Activated T-cell treated with anti-CD3 and anti-CD28 coated beads, Interleukin-2, amount 50 U/mL, for 72 hours (primary cell): ENCODE results near the gene GSG1L2. TPM values are rescaled to one million over a fixed set of nuclear protein-coding genes. Genes with fewer than 3 reads are reported as not detected.

ENCODE experiments used
- ATAC-seq, 2 donors: fragments of 150-1000 bp; cut with Tn5 transposase; replicated peaks in 1 of 2; 2 replicates each; pipeline ENCODE4 v1.10.0; 2021; ENCODE audit warnings: moderate library complexity in 2 of 2, mild to moderate bottlenecking in 1 of 2
- DNase-seq, 2 donors: peaks; one replicate each; pipeline ENCODE4 v3.0.0; 2021 to 2022; ENCODE audit warnings: mixed read lengths in 1 of 2
- H3K27ac Mint-ChIP-seq: one replicate; pipeline ENCODE4 v1.8.0; 2022; ENCODE audit warnings: mild to moderate bottlenecking, moderate library complexity, mixed read lengths
- H3K27me3 Mint-ChIP-seq: one replicate; pipeline ENCODE4 v1.8.0; 2022; ENCODE audit warnings: low read depth, mixed read lengths
- H3K36me3 Mint-ChIP-seq, 2 donors: one replicate each; pipeline ENCODE4 v1.8.0; 2022; ENCODE audit warnings: mixed read lengths in 2 of 2, mild to moderate bottlenecking in 1 of 2; ENCODE audit not compliant: insufficient read depth in 2 of 2
- H3K4me1 Mint-ChIP-seq: one replicate; pipeline ENCODE4 v1.8.0; 2022; ENCODE audit warnings: low read depth, mixed read lengths
- H3K4me3 Mint-ChIP-seq, 2 donors: one replicate each; pipeline ENCODE4 v1.8.0; 2022; ENCODE audit warnings: mild to moderate bottlenecking in 2 of 2, mixed read lengths in 2 of 2, moderate library complexity in 2 of 2
- H3K9me3 Mint-ChIP-seq, 2 donors: one replicate each; pipeline ENCODE4 v1.8.0; 2022; ENCODE audit warnings: mixed read lengths in 2 of 2
- total RNA-seq, 2 donors: library from RNA; stranded (reverse); gene quantifications; one replicate each; pipeline ENCODE4 v1.2.3, GENCODE V29; 2022

Gene GSG1L2
- not detected for total RNA-seq

DNA sequence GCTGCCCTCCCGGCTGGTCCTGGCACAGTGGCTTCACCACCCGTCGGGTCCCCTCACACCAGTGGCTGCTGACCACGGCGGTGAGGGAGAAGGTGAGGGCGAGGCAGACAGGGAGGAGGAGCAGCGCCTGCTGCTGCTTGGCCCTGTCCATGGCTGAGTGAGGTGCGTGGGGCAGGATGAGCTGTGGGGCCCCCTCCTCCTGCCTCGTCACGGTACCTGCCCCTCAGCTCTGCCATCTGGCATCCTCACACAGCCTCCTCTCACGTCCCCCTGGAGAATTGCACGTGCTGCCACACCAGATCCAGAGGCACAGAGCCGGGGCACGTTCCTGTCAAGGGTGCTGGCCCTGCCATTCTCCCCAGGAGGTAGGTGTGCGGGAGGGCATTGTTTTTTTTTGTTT lies at the start of gene GSG1L2:
Gene GSG1L2 (minus strand): TSS at position 159 of the 400 bp plus-strand sequence. CDS start 8 bp downstream, at position 151.
- H3K36me3 Mint-ChIP-seq, result no peaks in the 10 kb centered on the region
- H3K4me1 Mint-ChIP-seq, result no peaks in the 10 kb centered on the region
- H3K9me3 Mint-ChIP-seq, result peaks cover 1 to 2% of the 10 kb centered on the region in 2 donors
- H3K27ac Mint-ChIP-seq, result no peak within 1 kb of the TSS
- H3K27me3 Mint-ChIP-seq, result peaks cover 8% of the 10 kb centered on the region
- ATAC-seq (no peak), DNase-seq (no peak)
- no peak within 1 kb of the TSS for H3K4me3 Mint-ChIP-seq

DNA sequence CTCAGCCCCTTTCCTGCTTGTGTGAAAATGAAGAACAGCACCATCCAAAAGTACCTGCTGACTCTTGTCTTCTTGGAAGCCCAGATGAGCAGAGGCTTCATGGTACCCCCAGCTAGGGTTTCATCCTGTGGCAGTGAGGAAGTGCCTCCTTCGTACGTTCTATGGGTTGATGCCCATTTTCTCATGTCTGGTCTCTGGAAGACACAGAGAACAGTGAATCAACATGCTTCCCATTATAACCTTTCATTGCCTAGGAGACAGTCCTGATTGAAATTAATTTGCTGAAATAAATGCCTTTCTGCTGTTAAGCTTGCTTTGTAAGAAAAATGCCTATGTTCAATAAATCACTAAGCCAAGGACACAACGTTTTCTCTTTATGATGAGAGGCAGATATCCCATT lies 46.7 kb upstream of the GSG1L2 start:
- Mint-ChIP-seq H3K4me1 (no peaks in the 10 kb centered on the region), H3K36me3 (no peaks in the 10 kb centered on the region), H3K4me3 (no peak overlapping the region), H3K27ac (no peak overlapping the region), H3K9me3 (peaks cover under 1 to 3% of the 10 kb centered on the region in 2 donors), H3K27me3 (no peaks in the 10 kb centered on the region)
- no peak for ATAC-seq
- no peak for DNase-seq

DNA sequence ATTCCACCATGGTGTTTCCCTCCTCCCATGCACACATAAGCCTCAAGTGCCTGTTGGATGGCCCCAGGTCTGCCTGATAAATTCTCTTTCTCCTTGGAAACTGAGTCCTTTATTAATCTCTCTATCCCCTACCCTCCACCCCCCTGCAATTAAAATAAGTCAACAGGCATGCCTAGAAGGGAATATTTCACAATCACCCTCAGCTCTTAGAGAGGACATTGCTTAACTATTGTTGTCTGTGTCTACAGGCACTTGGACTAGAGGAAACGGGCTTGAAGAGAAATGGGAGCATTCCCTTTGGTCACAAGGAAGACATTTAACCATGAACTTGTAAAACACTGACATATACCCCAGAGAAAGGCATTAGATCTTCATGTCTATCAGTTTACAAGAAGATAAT lies 43.7 kb upstream of the GSG1L2 start:
- H3K4me3 Mint-ChIP-seq, result no peak overlapping the region
- H3K4me1 Mint-ChIP-seq, result no peaks in the 10 kb centered on the region
- H3K36me3 Mint-ChIP-seq, result no peaks in the 10 kb centered on the region
- no peak overlapping the region for H3K27ac Mint-ChIP-seq
- H3K9me3 Mint-ChIP-seq, result peaks cover 2 to 3% of the 10 kb centered on the region in 2 donors
- DNase-seq, result no peak
- H3K27me3 Mint-ChIP-seq, result no peaks in the 10 kb centered on the region
- ATAC-seq, result no peak

DNA sequence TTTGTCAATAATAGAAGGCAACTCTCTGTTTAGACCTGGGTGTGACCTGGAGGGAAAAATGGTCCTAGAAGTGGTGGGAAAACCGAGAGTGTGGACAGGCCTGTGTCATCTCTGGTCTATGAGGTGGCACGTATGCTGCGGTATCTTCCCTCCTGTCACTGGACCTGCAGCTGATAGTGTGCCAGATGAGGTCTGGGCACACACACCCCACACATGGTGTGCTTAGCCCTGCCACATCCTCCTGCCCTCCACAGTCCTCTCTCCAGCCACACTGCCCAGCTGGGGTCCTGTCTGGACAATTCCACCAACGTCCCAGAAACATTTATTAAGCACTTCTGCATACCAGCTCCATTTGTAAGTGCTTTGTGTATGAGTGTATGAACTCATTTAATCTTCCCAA lies 41.1 kb upstream of the GSG1L2 start:
- DNase-seq (no peak), ATAC-seq (no peak)
- Mint-ChIP-seq H3K27me3 (no peaks in the 10 kb centered on the region), H3K27ac (no peak overlapping the region), H3K9me3 (peaks cover 4 to 5% of the 10 kb centered on the region in 2 donors), H3K36me3 (no peaks in the 10 kb centered on the region), H3K4me1 (no peaks in the 10 kb centered on the region), H3K4me3 (no peak overlapping the region)

DNA sequence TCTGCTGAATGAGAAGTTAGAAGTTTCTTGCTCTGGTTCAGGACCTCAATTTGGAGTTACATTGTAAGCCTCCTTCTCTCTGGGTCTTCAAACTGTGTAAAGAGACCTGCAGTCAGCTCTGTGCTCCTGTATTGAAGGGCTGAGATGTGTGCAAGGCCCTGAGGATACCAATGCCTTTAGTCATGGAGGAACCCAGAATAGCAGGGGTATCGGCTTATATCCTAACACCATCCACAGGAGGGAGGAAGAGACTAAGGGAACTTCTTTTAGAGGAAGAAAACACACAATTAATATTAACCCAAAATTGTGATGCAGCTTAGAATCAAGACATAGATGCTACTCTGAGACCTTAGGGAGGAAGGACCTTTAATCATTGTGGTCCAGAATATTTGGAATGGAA lies 40.3 kb upstream of the GSG1L2 start:
- no peak overlapping the region for H3K27ac Mint-ChIP-seq
- DNase-seq (no peak), ATAC-seq (no peak)
- H3K36me3 Mint-ChIP-seq, result no peaks in the 10 kb centered on the region
- H3K9me3 Mint-ChIP-seq, result peaks cover 4 to 5% of the 10 kb centered on the region in 2 donors
- H3K27me3 Mint-ChIP-seq, result no peaks in the 10 kb centered on the region
- H3K4me3 Mint-ChIP-seq, result no peak overlapping the region
- H3K4me1 Mint-ChIP-seq, result no peaks in the 10 kb centered on the region

DNA sequence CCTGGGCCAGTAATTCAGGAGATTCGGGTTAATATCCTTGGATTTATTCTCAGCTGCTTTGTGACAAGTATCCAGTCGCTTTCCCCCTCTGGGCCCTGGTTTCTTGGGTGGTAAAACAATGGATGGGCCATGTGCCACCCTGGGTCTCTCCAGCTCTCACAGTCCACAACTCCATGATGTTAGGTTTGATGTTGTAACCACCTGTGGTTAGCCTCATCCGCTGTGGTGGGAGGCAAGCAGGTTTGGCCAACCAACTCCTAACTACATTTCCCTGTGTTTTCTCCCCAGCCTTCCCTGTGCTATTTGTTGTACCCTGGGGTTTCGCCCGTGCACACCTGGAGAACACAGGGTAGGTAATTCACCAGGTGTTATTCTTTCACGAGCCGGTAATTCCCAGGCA lies 39.0 kb upstream of the GSG1L2 start:
- Mint-ChIP-seq H3K9me3 (peaks cover 4 to 5% of the 10 kb centered on the region in 2 donors), H3K27ac (no peak overlapping the region), H3K4me3 (no peak overlapping the region), H3K36me3 (no peaks in the 10 kb centered on the region), H3K4me1 (no peaks in the 10 kb centered on the region), H3K27me3 (no peaks in the 10 kb centered on the region)
- no peak for DNase-seq
- no peak for ATAC-seq

DNA sequence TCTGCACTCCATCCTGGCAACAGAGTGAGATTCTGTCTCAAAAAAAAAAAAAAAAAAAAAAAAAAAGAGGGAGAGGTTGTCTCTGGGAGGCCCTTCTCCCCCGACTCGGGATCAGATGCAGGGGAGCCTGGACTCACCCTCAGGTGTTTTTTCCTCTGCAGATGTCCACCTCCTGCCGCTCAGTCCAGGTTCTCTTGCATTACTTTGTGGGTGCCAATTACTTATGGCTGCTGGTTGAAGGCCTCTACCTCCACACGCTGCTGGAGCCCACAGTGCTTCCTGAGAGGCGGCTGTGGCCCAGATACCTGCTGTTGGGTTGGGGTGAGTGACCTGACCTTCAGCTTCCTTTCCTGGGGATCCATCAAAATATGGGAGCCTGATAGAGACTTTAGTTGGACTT lies 37.9 kb upstream of the GSG1L2 start:
- DNase-seq (no peak), ATAC-seq (no peak)
- no peak overlapping the region for H3K4me3 Mint-ChIP-seq
- peaks cover 2 to 4% of the 10 kb centered on the region in 2 donors for H3K9me3 Mint-ChIP-seq
- H3K36me3 Mint-ChIP-seq, result no peaks in the 10 kb centered on the region
- H3K27ac Mint-ChIP-seq, result no peak overlapping the region
- H3K4me1 Mint-ChIP-seq, result no peaks in the 10 kb centered on the region
- no peaks in the 10 kb centered on the region for H3K27me3 Mint-ChIP-seq

DNA sequence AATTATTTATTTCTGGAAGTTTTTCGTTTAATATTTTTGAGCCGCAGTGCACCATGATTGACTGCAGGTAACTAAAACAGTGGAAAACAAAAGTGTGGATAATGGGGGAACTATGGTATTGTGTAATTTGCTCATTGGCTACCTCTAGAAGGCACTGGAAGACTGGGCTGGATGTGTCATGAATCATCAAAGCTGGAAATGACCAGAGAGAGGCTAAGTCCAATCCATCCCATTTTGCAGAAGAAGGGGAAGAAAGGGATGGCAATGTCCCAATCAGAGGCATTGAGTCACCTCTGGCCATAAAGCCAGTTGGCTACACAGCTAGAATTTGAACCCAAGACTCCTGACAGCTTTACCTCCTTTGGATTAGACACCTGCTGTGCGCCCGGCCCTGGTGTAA lies 33.2 kb upstream of the GSG1L2 start:
- Mint-ChIP-seq H3K27ac (no peak overlapping the region), H3K27me3 (no peaks in the 10 kb centered on the region), H3K36me3 (no peaks in the 10 kb centered on the region), H3K4me3 (no peak overlapping the region), H3K4me1 (no peaks in the 10 kb centered on the region), H3K9me3 (peaks cover 0 to 4% of the 10 kb centered on the region in 2 donors)
- DNase-seq, result no peak
- no peak for ATAC-seq

DNA sequence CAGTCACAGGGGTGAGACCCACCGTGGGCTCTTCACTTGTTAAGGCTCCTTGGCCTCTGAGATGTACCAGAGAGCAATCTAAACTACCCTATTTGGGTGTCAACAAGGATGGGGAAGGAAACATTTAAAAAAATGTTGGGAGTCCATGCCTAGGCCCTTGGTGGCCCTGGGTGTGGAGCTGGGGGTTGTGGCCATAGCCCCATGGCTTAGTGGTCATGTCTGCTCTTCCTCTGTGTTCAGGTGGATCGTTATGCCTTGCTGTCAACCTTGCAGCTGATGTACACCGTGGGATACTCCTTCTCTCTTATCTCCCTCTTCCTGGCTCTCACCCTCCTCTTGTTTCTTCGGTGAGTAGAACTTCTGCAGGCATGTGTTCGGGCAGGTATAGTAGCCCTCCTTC lies 32.4 kb upstream of the GSG1L2 start:
- Mint-ChIP-seq H3K27ac (no peak overlapping the region), H3K4me3 (no peak overlapping the region), H3K27me3 (no peaks in the 10 kb centered on the region), H3K36me3 (no peaks in the 10 kb centered on the region), H3K4me1 (no peaks in the 10 kb centered on the region), H3K9me3 (peaks cover 0 to 3% of the 10 kb centered on the region in 2 donors)
- ATAC-seq (no peak), DNase-seq (no peak)

DNA sequence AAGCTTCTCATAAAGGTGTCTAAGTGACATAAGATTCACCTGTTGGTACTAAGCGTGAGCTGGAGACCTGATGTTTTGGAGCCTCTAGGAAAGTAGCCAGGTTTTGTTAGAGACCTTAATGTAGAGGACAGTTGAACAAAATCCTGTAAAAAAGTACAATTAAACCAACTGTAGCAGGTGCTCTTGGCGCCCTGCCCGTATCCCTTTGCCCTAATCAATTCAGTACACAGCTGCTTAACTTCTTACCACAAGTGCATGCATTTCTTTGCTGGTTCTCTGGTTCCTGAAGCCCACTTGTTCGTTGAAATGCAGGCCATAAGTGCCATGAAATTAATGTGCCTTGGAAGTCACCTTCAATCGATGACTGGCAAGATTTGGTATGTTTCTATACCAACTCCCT lies 28.3 kb upstream of the GSG1L2 start:
- no peak for DNase-seq
- no peak overlapping the region for H3K4me3 Mint-ChIP-seq
- H3K9me3 Mint-ChIP-seq, result peaks cover 0 to 2% of the 10 kb centered on the region in 2 donors
- no peak for ATAC-seq
- no peaks in the 10 kb centered on the region for H3K4me1 Mint-ChIP-seq
- no peak overlapping the region for H3K27ac Mint-ChIP-seq
- H3K36me3 Mint-ChIP-seq, result no peaks in the 10 kb centered on the region
- no peaks in the 10 kb centered on the region for H3K27me3 Mint-ChIP-seq

DNA sequence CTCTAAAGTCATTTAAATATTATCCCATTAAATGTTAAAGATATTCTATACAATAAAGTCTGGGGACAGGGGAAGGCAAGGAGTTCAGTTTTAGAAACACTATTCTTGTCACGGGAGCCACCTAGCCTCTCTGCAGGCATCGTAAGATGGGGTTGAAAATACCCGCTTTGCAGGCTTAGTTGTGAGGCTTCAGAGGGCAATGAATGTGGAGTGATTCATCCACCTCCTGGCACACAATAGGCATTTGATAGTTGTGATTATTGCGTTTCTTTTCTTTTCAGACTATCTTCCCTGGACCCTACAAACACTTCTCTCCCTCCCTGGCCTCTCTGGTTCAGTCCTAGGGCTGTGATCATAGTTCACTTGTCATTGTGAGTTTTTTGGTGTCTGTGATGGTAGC lies 23.4 kb upstream of the GSG1L2 start:
- Mint-ChIP-seq H3K4me1 (no peaks in the 10 kb centered on the region), H3K36me3 (no peaks in the 10 kb centered on the region), H3K27ac (no peak overlapping the region), H3K27me3 (peaks cover 3% of the 10 kb centered on the region), H3K9me3 (no peaks in the 10 kb centered on the region), H3K4me3 (no peak overlapping the region)
- ATAC-seq (no peak), DNase-seq (no peak)

DNA sequence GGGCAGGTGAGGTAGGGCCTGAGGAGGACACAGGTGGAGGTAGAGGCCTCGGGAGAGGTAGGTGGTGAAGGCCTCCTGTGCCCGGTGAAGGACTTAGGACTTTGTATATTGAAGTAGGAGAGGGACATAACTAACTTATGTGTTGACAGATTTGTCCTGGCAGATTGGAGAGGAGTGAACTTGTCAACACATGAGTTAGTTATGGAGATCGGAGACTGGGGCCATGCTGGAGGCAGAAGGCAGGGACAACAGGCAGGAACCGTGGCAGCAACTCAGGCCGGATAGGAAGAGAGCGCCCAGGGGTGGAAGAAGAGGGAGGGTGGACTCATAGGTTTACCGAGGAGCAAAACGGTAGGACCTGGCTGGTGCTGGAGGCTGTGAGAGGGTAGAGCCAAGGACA lies 22.3 kb upstream of the GSG1L2 start:
- H3K9me3 Mint-ChIP-seq, result no peaks in the 10 kb centered on the region
- no peak overlapping the region for H3K4me3 Mint-ChIP-seq
- H3K27me3 Mint-ChIP-seq, result peaks cover 6% of the 10 kb centered on the region
- H3K36me3 Mint-ChIP-seq, result no peaks in the 10 kb centered on the region
- H3K27ac Mint-ChIP-seq, result no peak overlapping the region
- DNase-seq (no peak), ATAC-seq (no peak)
- H3K4me1 Mint-ChIP-seq, result no peaks in the 10 kb centered on the region

DNA sequence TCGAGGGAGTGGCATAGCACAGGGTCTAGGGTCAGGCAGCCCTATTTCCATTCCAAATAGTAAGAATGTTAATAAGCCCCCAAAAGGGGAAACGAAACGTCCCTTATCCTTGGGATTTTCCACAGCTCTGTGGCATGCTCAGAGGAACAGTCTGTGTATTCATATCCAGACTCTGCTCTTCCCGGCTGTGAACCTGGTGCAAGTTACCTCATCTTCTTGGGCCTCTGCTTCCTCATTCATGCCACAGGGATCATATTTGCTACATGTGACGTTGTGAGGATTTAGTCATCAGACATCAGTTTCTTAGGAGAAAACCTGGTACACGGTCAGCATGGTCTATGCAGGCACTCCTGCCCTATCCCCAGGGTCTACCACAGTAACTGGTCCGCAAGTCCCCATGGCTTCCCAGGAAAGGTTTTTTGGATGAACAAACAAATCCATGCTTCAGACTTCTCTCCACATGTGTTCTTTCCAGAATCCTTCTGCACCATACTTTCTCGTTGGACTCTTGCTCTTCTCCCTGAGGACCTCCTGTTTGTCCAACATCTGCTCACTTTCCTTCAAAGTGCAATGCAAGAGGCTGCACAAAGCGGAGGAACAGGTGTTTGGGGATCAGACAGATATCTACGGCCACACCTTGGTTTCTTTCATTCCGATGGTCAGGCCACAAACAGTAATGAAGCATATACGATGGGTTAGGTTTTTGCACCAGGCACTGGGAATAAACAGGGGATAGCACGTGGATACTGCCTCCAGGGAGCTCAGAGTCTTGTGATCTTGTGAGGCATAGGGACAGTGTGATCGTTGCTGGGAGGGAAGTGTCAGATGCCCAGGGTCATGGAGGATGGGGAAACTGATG lies 21.5 kb upstream of the GSG1L2 start:
- no peak overlapping the region for H3K4me3 Mint-ChIP-seq
- no peak for DNase-seq
- H3K9me3 Mint-ChIP-seq, result peaks cover 0 to 1% of the 10 kb centered on the region in 2 donors
- no peak overlapping the region for H3K27ac Mint-ChIP-seq
- H3K27me3 Mint-ChIP-seq, result peaks cover 14% of the 10 kb centered on the region
- H3K36me3 Mint-ChIP-seq, result no peaks in the 10 kb centered on the region
- H3K4me1 Mint-ChIP-seq, result no peaks in the 10 kb centered on the region
- ATAC-seq, result no peak
